ENCODE measurements around the gene LCN10.
"Not testable (repeated sequence)": the region's sequence is repeated elsewhere in the genome, so short reads cannot be mapped to it uniquely, and the experiment has no call there.

The LCN10 gene

GRCh38 chr9:136719195-136719880, 23.4 kb downstream of the LCN10 start:
- no peak for DNase-seq (ENCODE audit: low read depth)

GRCh38 chr9:136718345-136719194, 24.2 kb downstream of the LCN10 start:
- no peak for DNase-seq (ENCODE audit: low read depth)

GRCh38 chr9:136717399-136717798, 25.3 kb downstream of the LCN10 start:
- DNase-seq (ENCODE audit: low read depth) = no peak

DNA sequence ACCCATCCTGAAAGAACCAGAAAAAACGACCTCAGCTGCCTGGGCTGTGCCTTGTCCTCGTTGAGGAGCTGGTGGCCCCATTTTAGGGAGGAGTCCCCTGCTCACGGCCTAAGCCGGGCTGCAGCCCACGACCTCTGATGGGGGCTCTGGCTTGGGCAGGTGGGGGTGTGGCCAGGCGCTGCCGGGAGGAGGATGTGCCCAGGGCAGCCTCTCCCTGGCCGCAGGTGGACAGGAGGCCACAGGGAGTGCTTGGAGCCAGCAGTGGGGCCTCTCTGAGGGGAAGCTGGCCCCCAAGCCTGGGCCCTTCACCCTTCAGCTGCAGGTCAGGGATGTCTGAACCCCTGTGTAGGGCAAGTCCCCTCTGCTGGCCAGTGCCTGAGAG, 27.9 kb downstream of the LCN10 start:
- DNase-seq (ENCODE audit: low read depth) = no peak

- no peak for DNase-seq (ENCODE audit: low read depth)
Measured at GRCh38 chr9:136714096-136714892, 28.4 kb downstream of the LCN10 start.

DNA sequence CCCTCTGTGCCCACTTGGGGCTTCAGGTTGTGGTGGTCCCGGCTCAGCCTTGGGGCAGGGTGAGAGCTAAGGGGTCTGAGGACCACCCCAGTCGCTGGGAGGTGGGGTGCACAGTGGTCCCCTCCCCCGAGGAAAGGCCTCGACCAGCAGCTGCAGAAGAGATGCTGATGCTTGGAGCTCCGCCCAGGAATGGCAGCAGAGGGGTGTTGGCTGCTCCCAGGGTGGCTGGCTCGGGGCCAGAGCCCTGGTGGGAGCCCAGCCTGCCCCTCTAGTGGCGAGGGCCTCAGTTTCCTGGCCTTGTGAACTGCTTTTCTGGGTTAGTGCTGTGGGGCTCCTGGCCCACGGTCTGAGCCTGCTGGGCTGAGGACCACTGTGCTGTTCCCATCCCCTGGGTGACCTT, 29.2 kb downstream of the LCN10 start:
- DNase-seq (ENCODE audit: low read depth) = no peak

DNA sequence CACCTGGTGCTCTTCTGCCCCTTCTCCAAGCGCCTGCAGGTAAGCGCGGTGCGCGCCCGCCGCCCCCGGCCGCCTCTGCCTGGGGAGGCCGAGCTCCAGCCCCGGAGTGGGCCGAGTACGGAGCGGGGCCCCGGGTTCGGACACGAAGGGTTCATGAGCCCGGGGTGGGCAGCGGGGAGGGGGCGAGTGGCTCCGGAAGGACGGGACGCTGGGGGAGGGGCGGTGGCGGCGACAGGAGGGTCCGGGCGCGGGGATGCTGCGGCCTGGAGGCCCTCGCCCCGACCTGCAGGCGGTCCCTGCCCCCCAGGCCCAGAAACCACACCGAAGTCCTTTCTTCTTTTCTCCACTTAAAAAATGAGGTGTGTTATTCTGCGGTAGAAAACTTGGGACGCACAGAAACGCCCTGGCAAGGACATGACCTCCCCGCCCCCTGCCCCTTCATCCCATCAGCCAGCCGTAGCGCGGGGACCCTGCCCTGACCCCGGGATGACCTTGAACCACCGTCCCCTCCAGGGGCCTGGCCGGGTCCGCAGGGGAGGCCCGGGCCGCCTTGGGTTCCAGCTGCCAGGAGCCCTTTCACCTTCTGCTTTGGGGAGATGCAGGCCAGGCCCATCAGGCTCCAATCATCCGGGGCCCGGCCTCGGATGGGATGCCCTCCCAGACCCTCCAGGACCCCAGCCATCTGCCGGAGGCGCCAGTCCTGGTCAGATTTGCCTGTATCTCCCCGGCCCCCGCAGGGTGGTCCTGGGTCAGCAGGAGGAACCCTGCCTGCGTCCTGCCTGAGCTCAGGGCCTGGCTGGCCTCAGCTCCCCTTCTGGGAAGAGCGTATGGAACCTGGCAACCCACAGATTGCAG, 29.8 kb downstream of the LCN10 start:
- DNase-seq (ENCODE audit: low read depth) = no peak

DNA sequence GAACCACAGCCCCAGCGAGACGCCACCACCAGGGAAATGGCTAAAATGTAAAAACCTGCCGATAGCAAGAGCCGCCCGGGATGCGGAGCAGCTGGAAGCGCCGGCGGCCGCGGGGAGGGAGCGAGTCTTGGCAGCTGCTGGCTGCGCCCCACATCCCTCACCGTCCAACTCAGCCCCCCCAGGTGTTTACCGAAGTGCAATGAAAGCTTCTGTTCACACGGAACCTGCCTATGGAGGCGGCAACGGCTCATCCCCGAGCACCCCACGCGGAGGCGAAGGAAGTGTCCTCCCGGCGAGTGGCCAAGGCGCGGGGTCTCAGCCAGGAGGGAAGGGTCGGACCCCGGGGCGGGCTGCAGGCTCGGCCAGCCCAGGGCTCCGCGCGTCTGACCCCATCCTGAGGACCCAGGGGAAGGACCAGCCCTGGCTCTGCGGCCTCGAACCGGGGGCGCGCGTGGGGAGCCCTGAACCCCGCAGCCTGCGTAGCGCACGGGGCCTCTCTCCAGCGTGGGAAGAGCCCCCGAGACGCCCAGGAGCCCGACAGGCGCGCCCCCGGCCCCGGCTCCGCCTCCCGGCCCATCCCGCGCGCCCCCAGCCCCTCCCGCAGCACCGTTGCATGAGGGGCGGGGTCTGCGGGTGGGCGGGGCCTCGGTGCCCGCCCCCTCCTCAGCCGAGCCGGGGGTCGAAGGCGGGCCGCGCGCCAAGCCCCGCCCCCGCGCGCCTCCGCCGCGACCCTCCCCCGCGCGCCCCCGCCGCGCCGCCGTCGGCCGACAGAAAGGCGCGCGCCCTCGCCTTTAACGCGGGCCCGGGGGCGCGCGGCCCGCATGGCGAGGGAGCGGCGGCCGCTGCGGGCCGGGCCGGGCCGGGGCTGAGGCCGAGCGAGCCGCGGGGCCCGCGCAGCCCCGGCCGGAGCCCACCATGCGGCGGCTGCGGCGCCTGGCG, 30.7 kb downstream of the LCN10 start, which contains the start of gene DIPK1B:
TSS of gene DIPK1B (plus strand) at position 822 of the 939 bp plus-strand sequence. CDS start at position 916, 94 bp downstream.
- no peak for DNase-seq (ENCODE audit: low read depth)

DNA sequence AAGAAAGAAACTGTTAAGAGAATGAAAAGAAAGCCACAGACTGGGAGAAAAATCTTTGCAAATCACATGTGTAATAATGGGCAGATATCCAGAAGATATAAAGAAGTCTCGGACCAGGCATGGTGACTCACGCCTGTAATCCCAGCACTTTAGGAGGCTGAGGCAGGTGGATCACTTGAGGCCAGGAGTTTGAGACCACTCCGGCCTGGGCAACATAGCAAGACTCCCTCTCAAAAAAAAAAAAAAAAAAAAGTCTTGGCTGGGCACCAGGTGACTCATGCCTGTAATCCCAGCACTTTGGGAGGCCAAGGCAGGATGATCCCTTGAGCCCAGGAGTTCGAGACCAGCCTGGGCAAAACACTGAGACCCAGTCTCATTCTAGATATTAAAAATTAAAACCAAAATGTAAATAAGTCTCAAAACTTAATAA, 31.5 kb downstream of the LCN10 start:
- DNase-seq (ENCODE audit: low read depth) = not testable (repeated sequence)

DNA sequence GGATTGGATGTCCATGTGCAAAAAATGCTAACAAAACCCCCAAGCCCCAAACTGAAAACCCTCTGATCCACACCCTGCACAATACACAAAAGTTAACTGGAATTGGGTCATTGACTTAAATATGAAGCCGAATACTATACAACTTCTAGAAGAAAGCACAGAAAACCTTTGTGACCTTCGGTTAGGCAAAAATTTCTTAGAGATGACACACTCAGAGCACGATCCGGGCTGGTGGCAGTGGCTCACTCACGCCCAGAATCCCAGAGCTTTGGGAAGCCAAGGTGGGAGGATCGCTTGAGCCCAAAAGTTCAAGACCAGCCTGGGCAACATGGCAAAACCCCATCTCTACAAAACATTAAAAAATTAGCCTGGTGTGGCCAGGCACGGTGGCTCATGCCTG, 32.2 kb downstream of the LCN10 start:
- DNase-seq (ENCODE audit: low read depth) = no peak

DNA sequence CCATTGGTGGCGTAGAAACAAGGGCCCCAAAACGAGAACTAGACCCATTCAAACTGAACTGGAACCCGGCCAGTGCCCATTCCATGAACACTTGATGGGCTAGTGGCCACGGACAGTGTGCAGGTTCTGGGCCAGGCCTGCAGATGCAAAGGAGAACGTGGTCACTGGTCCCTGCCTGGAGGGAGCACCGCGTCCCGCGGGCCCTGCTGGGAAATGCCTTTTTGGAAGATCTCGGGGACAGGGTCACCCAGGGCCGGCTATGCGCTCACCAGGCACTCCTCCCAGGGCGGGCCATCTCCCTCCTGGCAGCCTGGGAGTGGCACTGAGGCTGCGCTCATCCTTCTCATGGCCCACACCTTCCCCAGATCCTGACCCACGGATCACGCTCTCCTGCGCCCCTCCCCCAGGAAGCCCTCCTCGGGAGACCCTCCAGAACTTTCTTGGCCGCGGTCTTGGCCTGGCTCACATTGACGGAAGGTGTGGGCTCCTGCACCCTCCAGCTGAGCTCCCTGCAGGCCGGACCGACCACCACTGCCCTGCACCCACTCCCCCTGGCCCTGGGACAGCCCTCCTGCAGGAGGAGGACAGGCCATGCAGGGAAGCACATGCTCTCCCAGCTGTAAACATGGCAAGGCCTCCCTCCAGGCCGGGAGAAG, 33.2 kb downstream of the LCN10 start:
- no peak for DNase-seq (ENCODE audit: low read depth)

DNA sequence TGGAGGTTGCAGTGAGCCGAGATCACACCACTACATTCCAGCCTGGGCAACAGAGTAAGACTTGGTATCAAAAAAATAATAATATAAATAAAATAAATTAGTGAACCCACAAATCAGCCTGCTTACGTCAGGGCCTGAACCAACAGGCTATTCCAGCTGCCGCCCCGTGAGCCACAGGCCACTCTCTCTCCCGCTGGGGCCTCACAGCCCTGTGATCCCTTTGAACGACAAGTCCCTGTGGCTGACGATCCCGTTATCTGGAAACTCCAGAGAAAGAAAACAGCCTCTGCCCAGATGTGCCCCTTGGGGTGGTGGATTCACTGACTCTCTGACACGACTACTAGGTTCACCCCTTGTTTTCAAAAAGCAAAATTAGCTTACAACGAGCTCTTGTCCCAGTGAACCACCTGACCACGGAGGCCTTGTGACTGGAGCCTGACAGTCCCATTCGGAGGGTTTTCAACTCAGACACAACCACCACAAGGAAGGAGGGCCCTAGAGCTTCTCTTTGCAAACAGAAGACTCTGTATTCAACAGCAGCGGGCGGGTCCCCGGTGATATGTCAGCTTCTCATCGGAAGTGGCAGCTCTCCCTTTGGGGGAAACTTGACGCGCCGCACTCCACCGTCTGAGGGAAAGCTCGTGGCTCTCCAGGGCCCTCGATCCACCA, 34.8 kb downstream of the LCN10 start:
- no peak for DNase-seq (ENCODE audit: low read depth)

- DNase-seq (ENCODE audit: low read depth) = no peak
Measured at GRCh38 chr9:136707011-136707410, 35.7 kb downstream of the LCN10 start.

DNA sequence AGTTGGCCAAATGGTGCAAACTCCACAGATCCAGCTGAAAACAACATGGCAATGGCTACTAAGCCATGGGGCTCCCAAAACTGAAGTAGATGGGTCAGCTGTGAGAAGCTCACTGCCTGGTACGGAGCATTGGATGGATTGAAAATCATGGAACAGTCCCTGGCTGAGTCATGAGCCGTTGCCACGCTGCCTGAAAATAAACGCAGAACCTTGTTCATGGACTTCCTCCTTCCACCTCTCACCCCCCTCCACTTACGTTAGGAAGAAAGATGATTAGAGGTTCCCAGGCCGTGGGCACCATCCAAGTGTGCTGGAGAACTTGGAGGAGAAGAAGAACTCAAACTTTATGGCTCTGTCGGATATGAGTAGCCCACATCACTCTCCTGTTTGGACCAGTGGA, 37.2 kb downstream of the LCN10 start:
- no peak for DNase-seq (ENCODE audit: low read depth)

GRCh38 chr9:136704741-136705140, 38.0 kb downstream of the LCN10 start:
- not testable (repeated sequence) for DNase-seq (ENCODE audit: low read depth)

DNA sequence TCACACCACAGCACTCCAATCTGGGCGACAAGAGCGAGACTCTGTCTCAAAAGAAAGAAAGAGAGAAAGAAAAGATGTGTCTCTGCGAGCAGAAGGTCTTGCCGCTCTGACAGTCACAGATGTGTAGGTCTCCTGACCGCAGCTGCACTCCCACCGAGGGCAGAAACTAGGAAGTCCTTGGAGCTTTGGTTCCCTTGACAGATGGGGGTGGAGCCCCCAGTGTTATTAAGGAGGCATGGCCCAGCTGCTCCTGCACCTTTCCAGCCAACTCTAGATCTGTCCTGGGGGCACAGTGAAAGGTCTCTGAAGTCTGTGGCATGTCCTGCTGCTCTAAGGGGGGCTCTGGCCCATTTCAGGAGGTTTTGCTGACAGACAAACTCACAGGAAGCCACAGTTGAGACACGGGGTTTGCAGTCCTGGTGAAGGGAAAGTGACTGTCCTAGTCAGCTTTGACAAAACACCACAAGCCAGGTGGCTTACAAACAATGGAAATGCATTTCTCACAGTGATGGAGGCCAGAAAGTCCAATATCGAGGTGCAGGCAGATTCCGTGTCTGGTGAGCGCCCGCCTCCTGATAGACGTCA, 39.4 kb downstream of the LCN10 start:
- no peak for DNase-seq (ENCODE audit: low read depth)

DNA sequence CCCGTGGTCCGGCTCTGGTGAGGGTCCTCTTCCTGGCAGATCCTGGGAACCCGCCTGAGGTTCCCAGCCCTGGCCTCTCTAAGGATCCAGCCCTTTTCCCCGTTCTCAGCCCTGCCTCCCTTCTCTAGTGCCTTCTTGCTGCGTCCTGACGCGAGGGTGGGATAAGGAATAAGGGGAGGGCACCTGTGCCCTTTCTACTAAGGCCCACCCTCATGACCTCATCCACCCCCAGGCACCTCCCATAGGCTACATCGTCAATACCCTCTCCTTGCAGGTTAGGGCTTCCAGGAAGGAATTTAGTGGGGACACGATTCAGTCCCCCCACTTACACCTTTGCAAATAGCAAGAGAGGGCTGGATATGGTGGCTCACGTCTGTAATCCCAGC, 41.1 kb downstream of the LCN10 start:
- DNase-seq (ENCODE audit: low read depth) = no peak

DNA sequence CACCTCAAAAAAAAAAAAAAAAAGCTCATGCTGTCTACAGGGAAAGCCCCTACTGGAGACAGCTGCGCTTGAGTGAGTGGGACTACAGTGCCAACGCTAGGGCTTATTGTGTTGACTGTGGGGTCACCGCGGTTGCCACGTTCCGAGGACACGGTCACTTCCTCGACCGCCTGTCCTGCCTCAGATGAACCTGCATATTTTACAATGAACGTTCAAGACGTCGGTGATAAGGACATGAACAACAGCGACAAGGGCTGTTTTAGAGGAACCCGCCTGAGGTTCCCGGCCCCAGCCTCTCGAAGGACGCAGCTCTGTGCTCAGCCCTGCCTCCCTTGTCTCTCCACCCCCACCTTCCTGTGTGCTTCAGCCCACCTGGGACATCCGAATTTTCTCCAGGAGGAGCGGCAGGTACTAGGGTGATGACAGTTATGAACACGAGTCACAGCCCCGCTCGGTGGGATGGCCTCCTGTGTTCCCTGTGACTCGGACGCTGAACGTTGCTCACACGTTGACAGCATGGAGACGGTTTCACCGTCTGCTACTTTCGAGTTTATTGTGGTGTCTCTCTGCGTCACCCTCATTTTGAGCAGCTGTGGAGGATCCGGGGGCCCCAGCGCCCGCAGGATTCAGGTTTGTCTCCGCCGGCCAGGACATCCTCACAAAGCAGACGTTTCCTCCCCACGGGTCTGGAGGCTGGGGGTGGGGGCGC, 41.6 kb downstream of the LCN10 start:
- DNase-seq (ENCODE audit: low read depth) = no peak

Measured in T-helper 22 cell (primary cell).